Transverse colon (tissue), 4 donors: Measurements from ENCODE around the gene RPUSD2. TPM values are rescaled to one million over a fixed set of nuclear protein-coding genes. Genes with fewer than 3 reads are reported as not detected.
"Not testable (repeated sequence)": the region's sequence is repeated elsewhere in the genome, so short reads cannot be mapped to it uniquely, and the experiment has no call there.

ENCODE experiments used
- DNase-seq: peaks from one replicate; pipeline ENCODE4 v3.0.0-alpha.2; 2019
- H3K27ac ChIP-seq, 4 donors: fragments of 200-600 bp; sonication (generic); 2 replicates each; pipeline ENCODE4 v1.5.1; 2016 to 2018; ENCODE audit warnings: inconsistent platforms in 4 of 4
- H3K27me3 ChIP-seq: fragments of 200-600 bp; sonication (generic); 2 replicates; pipeline ENCODE4 v1.5.1; 2017; ENCODE audit warnings: inconsistent platforms
- H3K36me3 ChIP-seq, 4 donors: fragments of 200-600 bp; sonication (generic); 2 replicates each; pipeline ENCODE4 v1.5.1; 2017 to 2019; ENCODE audit warnings: inconsistent platforms in 4 of 4
- H3K4me1 ChIP-seq, 4 donors: fragments of 200-600 bp; sonication (generic); 2 replicates each; pipeline ENCODE4 v1.5.1; 2017 to 2020; ENCODE audit warnings: inconsistent platforms in 4 of 4
- H3K4me3 ChIP-seq, 4 donors: fragments of 200-600 bp; sonication (generic); 1 replicate in 1 of 4; 2 replicates in 3 of 4; pipeline versions ENCODE4 v1.5.1 to v1.6.1; 2017 to 2019; ENCODE audit warnings: inconsistent platforms in 4 of 4
- H3K9me3 ChIP-seq, 2 donors: fragments of 200-600 bp; sonication (generic); 2 replicates each; pipeline ENCODE4 v1.5.1; 2017 to 2019; ENCODE audit warnings: inconsistent platforms in 2 of 2
- CTCF ChIP-seq, 5 experiments: fragments of 200-600 bp in 3 of 5; fragments of 450-650 bp in 2 of 5; sonication (generic) in 3 of 5; IDR thresholded peaks; 1 replicate in 2 of 5; 2 replicates in 3 of 5; pipeline ENCODE4 v1.5.1; 2016 to 2017; ENCODE audit warnings: antibody characterized with exemption in 5 of 5, inconsistent platforms in 3 of 5, mild to moderate bottlenecking in 2 of 5, moderate library complexity in 1 of 5
- EP300 ChIP-seq: sonication (generic); formaldehyde crosslinking; IDR thresholded peaks from one replicate; pipeline ENCODE4 v1.6.1; 2017; ENCODE audit warnings: antibody characterized with exemption, low read depth
- POLR2A ChIP-seq: fragments of 450-650 bp; IDR thresholded peaks from one replicate; pipeline ENCODE4 v1.6.1; 2016; ENCODE audit warnings: antibody characterized with exemption, mild to moderate bottlenecking, moderate library complexity
- POLR2AphosphoS5 ChIP-seq, 3 donors: sonication (generic); formaldehyde crosslinking; IDR thresholded peaks; one replicate each; pipeline ENCODE4 v1.6.1; 2016; ENCODE audit warnings: antibody characterized with exemption in 3 of 3
- WGBS, 2 donors: methylation state at CpG; one replicate each; pipeline ENCODE4 v1.1.5; 2018; ENCODE audit warnings: low coverage in 1 of 2; 5-methylcytosine and 5-hydroxymethylcytosine counted together
- in situ Hi-C, 4 donors: fragments of 200-750 bp; cut with MboI; loops; one replicate each; pipeline versions ENCODE4 v1.15.0 to v1.15.1; 2017; ENCODE audit warnings: low sequenced_read_pairs in 3 of 4, low pct_ligation_motif_present in 1 of 4, low pct_unique_long_range_greater_than_20kb in 1 of 4
- intact Hi-C: fragments of 100-400 bp; cut with DNase I; formaldehyde crosslinking; loops from one replicate; pipeline ENCODE4 v1.15.1; 2023; ENCODE audit warnings: low total_unique reads
- total RNA-seq, 4 donors: library from RNA; depleted of rRNA; stranded (reverse); fragments of >200 nt; gene quantifications; one replicate each; pipeline ENCODE4 v1.1.0, GENCODE V29; 2016

The RPUSD2 gene
- total RNA-seq, 4 donors from 2014 or later: 6.7 to 19.3 (median 7.8) TPM

GRCh38 chr15:40565333-40566238 lies 3.5 kb upstream of the RPUSD2 start:
- H3K36me3 ChIP-seq: peaks cover 0 to 3% (median 0%) of the 10 kb centered on the region in 4 donors
- in situ Hi-C loops: no loop called here
- peak overlapping the region; percentile 93 to 95 (median 94) for H3K27ac ChIP-seq
- TF ChIP-seq CTCF (IDR thresholded peaks at IDR 0.05) (no peak), POLR2A (no peak), POLR2AphosphoS5 (IDR thresholded peaks at IDR 0.05) (no peak), EP300 (no peak)
- 15 to 31% methylated on average over 6 to 19 of the region's 20 CpGs for WGBS, 2 donors
- no peak for DNase-seq
- H3K4me1 ChIP-seq: peaks cover 16 to 31% (median 21%) of the 10 kb centered on the region in 4 donors
- H3K9me3 ChIP-seq: no peaks in the 10 kb centered on the region
- intact Hi-C loops: no loop called here
- H3K27me3 ChIP-seq: no peaks in the 10 kb centered on the region
- H3K4me3 ChIP-seq: peak overlapping the region; percentile 14 to 82 (median 76)

- no peak overlapping the region for H3K27ac ChIP-seq
- no peak overlapping the region for H3K4me3 ChIP-seq
- H3K4me1 ChIP-seq: peaks cover 17 to 34% (median 24%) of the 10 kb centered on the region in 4 donors
- intact Hi-C loops (no loop called here), in situ Hi-C loops (no loop called here)
- TF ChIP-seq POLR2AphosphoS5 (IDR thresholded peaks at IDR 0.05) (no peak), POLR2A (no peak), CTCF (IDR thresholded peaks at IDR 0.05) (no peak), EP300 (no peak)
- H3K9me3 ChIP-seq: no peaks in the 10 kb centered on the region
- WGBS, 2 donors: 47% methylated on average over 7 of the region's 7 CpGs; no CpG with 5 or more reads in 1 of the 2 donors
- no peak for DNase-seq
- no peaks in the 10 kb centered on the region for H3K36me3 ChIP-seq
- no peaks in the 10 kb centered on the region for H3K27me3 ChIP-seq
Measured at GRCh38 chr15:40567111-40567510, 2.0 kb upstream of the RPUSD2 start.

- in situ Hi-C loops: loop anchor here in 1 of 4 donors (25.0 kb wide), 1 partner anchor 187 kb away; the partner anchor contains the start of genes C15orf62, GCHFR and RMDN3
- DNase-seq: no peak
- peaks cover 5 to 13% (median 10%) of the 10 kb centered on the region in 4 donors for H3K4me1 ChIP-seq
- H3K36me3 ChIP-seq: peaks cover 0 to 9% (median 2%) of the 10 kb centered on the region in 4 donors
- no peak overlapping the region for H3K4me3 ChIP-seq
- H3K27ac ChIP-seq: no peak overlapping the region
- H3K27me3 ChIP-seq: no peaks in the 10 kb centered on the region
- H3K9me3 ChIP-seq: no peaks in the 10 kb centered on the region
- TF ChIP-seq POLR2A (no peak), POLR2AphosphoS5 (IDR thresholded peaks at IDR 0.05) (no peak), CTCF (IDR thresholded peaks at IDR 0.05) (no peak), EP300 (no peak)
- intact Hi-C loops: no loop called here
Measured at GRCh38 chr15:40575113-40575512, 6.0 kb downstream of the RPUSD2 start.

GRCh38 chr15:40576914-40577313 lies 7.8 kb downstream of the RPUSD2 start:
- H3K4me3 ChIP-seq, DNase-seq, H3K9me3 ChIP-seq, H3K36me3 ChIP-seq, H3K4me1 ChIP-seq, intact Hi-C loops, H3K27ac ChIP-seq, H3K27me3 ChIP-seq: not testable (repeated sequence)
- in situ Hi-C loops: loop anchor here in 1 of 4 donors (25.0 kb wide), 1 partner anchor 185 kb away; the partner anchor contains the start of genes C15orf62, GCHFR and RMDN3
- WGBS, 2 donors: 97 to 99% methylated on average over 5 of the region's 5 CpGs
